WTC11 (cell line): ENCODE data around the gene CEACAM16.

Experiments
- AFF4 ChIP-seq: sonication (generic); formaldehyde crosslinking; IDR thresholded peaks from 2 replicates; pipeline ENCODE4 v1.8.1; 2023; ENCODE audit warnings: mild to moderate bottlenecking, missing genetic modification reagents, borderline replicate concordance
- SP1 ChIP-seq: sonication (generic); formaldehyde crosslinking; conservative IDR thresholded peaks from 2 replicates; pipeline ENCODE4 v1.8.1; 2022; ENCODE audit warnings: missing genetic modification reagents
- TEAD4 ChIP-seq: sonication (generic); formaldehyde crosslinking; IDR thresholded peaks from 2 replicates; pipeline ENCODE4 v1.8.0; 2022; ENCODE audit warnings: mild to moderate bottlenecking, missing genetic modification reagents

- TF ChIP-seq AFF4 (CRISPR knock-in tag) (no peak), TEAD4 (no peak), SP1 (CRISPR knock-in tag) (no peak)
Measured at GRCh38 chr19:44741258-44741731, 42.3 kb downstream of the CEACAM16 start.
